HCT116 (cell line): ENCODE measurements around the gene EN2. TPM values are rescaled to one million over a fixed set of nuclear protein-coding genes. Genes with fewer than 3 reads are reported as not detected.

Experiments used
- ATAC-seq: fragments of 200-7000 bp; cut with Tn5 transposase; 2 replicates; pipeline ENCODE4 v1.9.1; 2020; ENCODE audit warnings: mild to moderate bottlenecking, moderate library complexity
- BruUV-seq: library from RNA; stranded (reverse); fragments of 400-500 nt; replicated peaks from 2 replicates; lab custom pipeline; 2021; lab: Mats Ljungman, UMichigan
- CTCF ChIA-PET: fragments of 300-600 bp; sonication (Branson Sonifier 250); formaldehyde crosslinking; loops from one replicate; lab custom pipeline; 2021; ENCODE audit warnings: antibody characterized with exemption; lab: Charles Lee
- POLR2A ChIA-PET: fragments of 300-600, 350-600 bp; sonication (Branson Sonifier 250); formaldehyde crosslinking; loops from one replicate; lab custom pipeline; 2021; ENCODE audit warnings: antibody characterized with exemption; lab: Charles Lee
- RAD21 ChIA-PET, 2 experiments: fragments of 300-600 bp; sonication (Branson Sonifier 250); formaldehyde crosslinking; loops; one replicate each; lab custom pipeline; 2023; ENCODE audit warnings: low total read pairs in 2 of 2; ENCODE audit not compliant: uncharacterized antibody in 2 of 2, unreplicated experiment in 2 of 2, low non-redundant PET in 1 of 2; lab: Charles Lee
- DNase-seq: peaks from one replicate; pipeline ENCODE4 v3.0.0-alpha.2; 2010; ENCODE audit warnings: low read depth, low spot score
- H2AFZ ChIP-seq: fragments of 200-600 bp; shearing (Covaris generic), sonication (generic); 2 replicates; pipeline ENCODE4 v1.6.1; 2017; ENCODE audit warnings: low read depth, mixed run types, mixed read lengths, antibody characterized with exemption, low read length; ENCODE audit not compliant: poor library complexity, severe bottlenecking
- H3K27ac ChIP-seq: 2 replicates; pipeline ENCODE4 v1.5.1; 2012; ENCODE audit warnings: low read depth, low read length
- H3K27me3 ChIP-seq: fragments of 200-600 bp; sonication (generic); 2 replicates; pipeline ENCODE4 v1.6.1; 2016; ENCODE audit warnings: mixed run types, low read length, mixed read lengths; ENCODE audit not compliant: insufficient read depth
- H3K36me3 ChIP-seq, 2 experiments: fragments of 200-500 bp in 1 of 2; fragments of 200-600 bp in 1 of 2; sonication (Bioruptor generic) in 1 of 2; sonication (generic) in 1 of 2; 2 replicates each; pipeline versions ENCODE4 v1.5.1 to v1.6.1; 2014 to 2016; ENCODE audit warnings: low read length in 2 of 2, inconsistent platforms in 1 of 2, mixed read lengths in 1 of 2, mixed run types in 1 of 2; ENCODE audit not compliant: insufficient read depth in 2 of 2, control insufficient read depth in 1 of 2
- H3K4me1 ChIP-seq, 2 experiments: fragments of 200-600 bp in 1 of 2; sonication (generic) in 1 of 2; 2 replicates each; pipeline versions ENCODE4 v1.5.1 to v1.6.1; 2012 to 2017; ENCODE audit warnings: low read length in 2 of 2, inconsistent platforms in 1 of 2, mild to moderate bottlenecking in 1 of 2, mixed read lengths in 1 of 2, mixed run types in 1 of 2, moderate library complexity in 1 of 2; ENCODE audit not compliant: insufficient read depth in 2 of 2, control insufficient read depth in 1 of 2
- H3K4me2 ChIP-seq: fragments of 200-600 bp; sonication (generic); 2 replicates; pipeline ENCODE4 v1.6.1; 2017; ENCODE audit warnings: mixed run types, low read length, mixed read lengths
- H3K4me3 ChIP-seq, 2 experiments: fragments of 200-600 bp in 1 of 2; sonication (generic) in 1 of 2; replicated peaks in 1 of 2; 2 replicates each; pipeline ENCODE4 v1.5.1; 2011 to 2016; ENCODE audit warnings: low read length in 2 of 2, control low read depth in 1 of 2, low read depth in 1 of 2, mild to moderate bottlenecking in 1 of 2, mixed read lengths in 1 of 2, mixed run types in 1 of 2
- H3K79me2 ChIP-seq: fragments of 200-600 bp; sonication (generic); 2 replicates; pipeline ENCODE4 v1.6.1; 2017; ENCODE audit warnings: mild to moderate bottlenecking, mixed run types, low read length, moderate library complexity, mixed read lengths; ENCODE audit not compliant: insufficient read depth
- H3K9ac ChIP-seq: fragments of 200-600 bp; sonication (generic); 2 replicates; pipeline ENCODE4 v1.6.1; 2016; ENCODE audit warnings: low read length, mixed read lengths
- H3K9me2 ChIP-seq: fragments of 200-600 bp; sonication (generic), shearing (Covaris generic); 2 replicates; pipeline ENCODE4 v1.6.1; 2017; ENCODE audit warnings: mixed run types, mild to moderate bottlenecking, moderate library complexity; ENCODE audit not compliant: insufficient read depth
- H3K9me3 ChIP-seq, 2 experiments: fragments of 200-500 bp in 1 of 2; fragments of 200-600 bp in 1 of 2; sonication (Bioruptor generic) in 1 of 2; sonication (generic) in 1 of 2; 2 replicates each; pipeline ENCODE4 v1.6.1; 2014 to 2017; ENCODE audit warnings: low read length in 2 of 2, mixed read lengths in 2 of 2, inconsistent platforms in 1 of 2, low read depth in 1 of 2, mild to moderate bottlenecking in 1 of 2, mixed run types in 1 of 2, moderate library complexity in 1 of 2; ENCODE audit not compliant: control insufficient read depth in 1 of 2, insufficient read depth in 1 of 2
- H4K20me1 ChIP-seq: fragments of 200-600 bp; sonication (generic), shearing (Covaris generic); 2 replicates; pipeline ENCODE4 v1.6.1; 2017; ENCODE audit warnings: mixed run types, mild to moderate bottlenecking, moderate library complexity; ENCODE audit not compliant: insufficient read depth
- CBX3 ChIP-seq: IDR thresholded peaks from 2 replicates; pipeline ENCODE4 v1.6.1; 2012; ENCODE audit warnings: low read depth
- EGR1 ChIP-seq: IDR thresholded peaks from 2 replicates; pipeline ENCODE4 v1.6.1; 2012; ENCODE audit warnings: low read depth
- FOSL1 ChIP-seq: IDR thresholded peaks from 2 replicates; pipeline ENCODE4 v1.6.1; 2012; ENCODE audit warnings: low read depth
- POLR2A ChIP-seq: IDR thresholded peaks from 2 replicates; pipeline ENCODE4 v1.7.0; 2011; ENCODE audit warnings: borderline replicate concordance; ENCODE audit not compliant: insufficient read depth, insufficient read length; ENCODE audit errors: extremely low read depth
- SIN3A ChIP-seq: IDR thresholded peaks from 2 replicates; pipeline ENCODE4 v1.6.1; 2012; ENCODE audit warnings: low read depth
- ZFX ChIP-seq: fragments of 450-650 bp; IDR thresholded peaks from 2 replicates; pipeline ENCODE4 v1.6.1; 2017
- ZNF274 ChIP-seq: fragments of 200-500 bp; sonication (Bioruptor generic); IDR thresholded peaks from 2 replicates; pipeline ENCODE4 v1.6.1; 2014; ENCODE audit warnings: mild to moderate bottlenecking, low read depth, low read length, inconsistent platforms
- intact Hi-C: fragments of 100-400 bp; cut with micrococcal nuclease; formaldehyde crosslinking; loops from 2 replicates; pipeline ENCODE4 v1.10.0; 2022
- total RNA-seq: library from RNA; stranded (reverse); gene quantifications from one replicate; pipeline ENCODE4 v1.2.1, GENCODE V29; 2021; ENCODE audit not compliant: unreplicated experiment
- TF ChIP-seq, protein P1 (sequence below), 3 experiments: fragments of 200-600 bp in 1 of 3; sonication (generic) in 1 of 3; IDR thresholded peaks in 2 of 3; conservative IDR thresholded peaks in 1 of 3; 2 replicates each; pipeline ENCODE4 v1.5.1; 2012 to 2017; ENCODE audit warnings: low read depth in 2 of 3, low read length in 2 of 3, antibody characterized with exemption in 1 of 3, borderline replicate concordance in 1 of 3, control low read depth in 1 of 3, mild to moderate bottlenecking in 1 of 3, mixed read lengths in 1 of 3, mixed run types in 1 of 3, moderate library complexity in 1 of 3; ENCODE audit not compliant: insufficient read depth in 1 of 3
- TF ChIP-seq, protein P2 (sequence below): IDR thresholded peaks from 2 replicates; pipeline ENCODE4 v1.6.1; 2012
- TF ChIP-seq, protein P3 (sequence below): IDR thresholded peaks from 2 replicates; pipeline ENCODE4 v1.6.1; 2011; ENCODE audit warnings: mild to moderate bottlenecking, low read length, moderate library complexity; ENCODE audit not compliant: insufficient replicate concordance; ENCODE audit errors: extremely low read depth
- TF ChIP-seq, protein P4 (sequence below): IDR thresholded peaks from 2 replicates; pipeline ENCODE4 v1.6.1; 2012

The EN2 gene
- total RNA-seq, 1 experiment from 2014 or later: 0.32 TPM

DNA sequence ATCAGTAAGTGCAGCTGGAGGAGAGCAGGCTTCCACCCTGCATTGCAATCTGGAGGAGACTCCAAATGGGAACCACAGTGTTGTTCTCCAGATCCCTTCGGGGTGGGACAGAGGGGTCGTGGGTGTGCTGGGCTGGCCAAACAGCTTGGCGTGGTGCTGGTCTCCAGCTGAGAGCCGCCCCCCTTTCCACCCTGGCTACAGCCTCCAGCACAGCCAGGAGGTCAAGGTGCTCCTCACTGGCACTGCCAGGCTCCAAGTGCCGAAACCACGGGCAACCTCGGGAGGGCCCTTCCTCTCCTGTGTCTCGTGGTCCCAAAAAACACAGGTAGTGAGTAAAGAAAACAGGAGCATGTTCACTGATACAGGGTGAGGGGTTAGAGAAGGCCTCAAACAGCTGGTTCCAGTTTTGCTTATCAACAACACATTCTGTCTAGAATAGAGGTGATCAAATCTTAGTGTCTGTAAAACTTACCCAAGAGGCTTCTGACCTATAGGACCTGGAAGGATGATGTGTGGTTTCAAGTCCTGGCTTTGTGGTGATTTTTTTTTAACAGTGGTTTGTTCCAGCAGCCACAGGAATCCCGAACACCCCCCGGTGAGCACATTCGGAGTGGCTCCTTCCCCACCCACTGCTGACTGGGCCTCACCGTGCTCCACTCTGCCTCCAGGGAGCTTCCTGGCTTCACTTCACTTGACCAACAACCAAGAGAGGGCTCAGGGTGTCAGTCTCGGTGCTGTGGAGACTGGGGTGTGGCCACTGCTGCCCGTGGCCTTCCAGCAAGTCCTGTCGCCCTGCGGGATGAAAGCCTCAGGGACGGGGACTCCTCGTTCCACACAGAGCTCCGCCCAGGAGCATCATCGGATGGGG, 31.2 kb upstream of the EN2 start:
- CTCF ChIA-PET: no interaction called here
- no peaks in the 10 kb centered on the region for H3K9me2 ChIP-seq
- no peak overlapping the region for H3K9ac ChIP-seq
- no peaks in the 10 kb centered on the region for H3K4me1 ChIP-seq
- no peaks in the 10 kb centered on the region for H4K20me1 ChIP-seq
- DNase-seq: no peak
- no peaks in the 10 kb centered on the region for H3K9me3 ChIP-seq
- H3K4me3 ChIP-seq: no peak overlapping the region
- H2AFZ ChIP-seq: no peak overlapping the region
- no peak for ATAC-seq
- no TSS peak for BruUV-seq
- no peaks in the 10 kb centered on the region for H3K36me3 ChIP-seq
- intact Hi-C loops: no loop called here
- RAD21 ChIA-PET: no interaction called here
- H3K27me3 ChIP-seq: peaks cover 30% of the 10 kb centered on the region
- H3K79me2 ChIP-seq: no peaks in the 10 kb centered on the region
- H3K27ac ChIP-seq: no peak overlapping the region
- no peak overlapping the region for H3K4me2 ChIP-seq
- POLR2A ChIA-PET: no interaction called here
- TF ChIP-seq CBX3 (no peak), FOSL1 (no peak), SIN3A (no peak), ZNF274 (no peak), POLR2A (no peak), ZFX (no peak), EGR1 (no peak)
- TF ChIP-seq, protein P1, sequence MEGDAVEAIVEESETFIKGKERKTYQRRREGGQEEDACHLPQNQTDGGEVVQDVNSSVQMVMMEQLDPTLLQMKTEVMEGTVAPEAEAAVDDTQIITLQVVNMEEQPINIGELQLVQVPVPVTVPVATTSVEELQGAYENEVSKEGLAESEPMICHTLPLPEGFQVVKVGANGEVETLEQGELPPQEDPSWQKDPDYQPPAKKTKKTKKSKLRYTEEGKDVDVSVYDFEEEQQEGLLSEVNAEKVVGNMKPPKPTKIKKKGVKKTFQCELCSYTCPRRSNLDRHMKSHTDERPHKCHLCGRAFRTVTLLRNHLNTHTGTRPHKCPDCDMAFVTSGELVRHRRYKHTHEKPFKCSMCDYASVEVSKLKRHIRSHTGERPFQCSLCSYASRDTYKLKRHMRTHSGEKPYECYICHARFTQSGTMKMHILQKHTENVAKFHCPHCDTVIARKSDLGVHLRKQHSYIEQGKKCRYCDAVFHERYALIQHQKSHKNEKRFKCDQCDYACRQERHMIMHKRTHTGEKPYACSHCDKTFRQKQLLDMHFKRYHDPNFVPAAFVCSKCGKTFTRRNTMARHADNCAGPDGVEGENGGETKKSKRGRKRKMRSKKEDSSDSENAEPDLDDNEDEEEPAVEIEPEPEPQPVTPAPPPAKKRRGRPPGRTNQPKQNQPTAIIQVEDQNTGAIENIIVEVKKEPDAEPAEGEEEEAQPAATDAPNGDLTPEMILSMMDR (IDR thresholded peaks at IDR 0.05 in 2 of 3, conservative IDR thresholded peaks at IDR 0.05 in 1 of 3; ENCODE audit: borderline replicate concordance in 1 of 3, insufficient read depth in 1 of 3, low read depth in 2 of 3, low read length in 2 of 3): no peak
- TF ChIP-seq, protein P2, sequence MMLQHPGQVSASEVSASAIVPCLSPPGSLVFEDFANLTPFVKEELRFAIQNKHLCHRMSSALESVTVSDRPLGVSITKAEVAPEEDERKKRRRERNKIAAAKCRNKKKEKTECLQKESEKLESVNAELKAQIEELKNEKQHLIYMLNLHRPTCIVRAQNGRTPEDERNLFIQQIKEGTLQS: no peak
- TF ChIP-seq, protein P3, sequence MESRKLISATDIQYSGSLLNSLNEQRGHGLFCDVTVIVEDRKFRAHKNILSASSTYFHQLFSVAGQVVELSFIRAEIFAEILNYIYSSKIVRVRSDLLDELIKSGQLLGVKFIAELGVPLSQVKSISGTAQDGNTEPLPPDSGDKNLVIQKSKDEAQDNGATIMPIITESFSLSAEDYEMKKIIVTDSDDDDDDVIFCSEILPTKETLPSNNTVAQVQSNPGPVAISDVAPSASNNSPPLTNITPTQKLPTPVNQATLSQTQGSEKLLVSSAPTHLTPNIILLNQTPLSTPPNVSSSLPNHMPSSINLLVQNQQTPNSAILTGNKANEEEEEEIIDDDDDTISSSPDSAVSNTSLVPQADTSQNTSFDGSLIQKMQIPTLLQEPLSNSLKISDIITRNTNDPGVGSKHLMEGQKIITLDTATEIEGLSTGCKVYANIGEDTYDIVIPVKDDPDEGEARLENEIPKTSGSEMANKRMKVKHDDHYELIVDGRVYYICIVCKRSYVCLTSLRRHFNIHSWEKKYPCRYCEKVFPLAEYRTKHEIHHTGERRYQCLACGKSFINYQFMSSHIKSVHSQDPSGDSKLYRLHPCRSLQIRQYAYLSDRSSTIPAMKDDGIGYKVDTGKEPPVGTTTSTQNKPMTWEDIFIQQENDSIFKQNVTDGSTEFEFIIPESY: no peak
- TF ChIP-seq, protein P4, sequence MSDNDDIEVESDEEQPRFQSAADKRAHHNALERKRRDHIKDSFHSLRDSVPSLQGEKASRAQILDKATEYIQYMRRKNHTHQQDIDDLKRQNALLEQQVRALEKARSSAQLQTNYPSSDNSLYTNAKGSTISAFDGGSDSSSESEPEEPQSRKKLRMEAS: no peak
